ENCODE results near the gene KRIT1.
"Not testable (repeated sequence)": the region's sequence is repeated elsewhere in the genome, so short reads cannot be mapped to it uniquely, and the experiment has no call there.

Gene KRIT1

DNA sequence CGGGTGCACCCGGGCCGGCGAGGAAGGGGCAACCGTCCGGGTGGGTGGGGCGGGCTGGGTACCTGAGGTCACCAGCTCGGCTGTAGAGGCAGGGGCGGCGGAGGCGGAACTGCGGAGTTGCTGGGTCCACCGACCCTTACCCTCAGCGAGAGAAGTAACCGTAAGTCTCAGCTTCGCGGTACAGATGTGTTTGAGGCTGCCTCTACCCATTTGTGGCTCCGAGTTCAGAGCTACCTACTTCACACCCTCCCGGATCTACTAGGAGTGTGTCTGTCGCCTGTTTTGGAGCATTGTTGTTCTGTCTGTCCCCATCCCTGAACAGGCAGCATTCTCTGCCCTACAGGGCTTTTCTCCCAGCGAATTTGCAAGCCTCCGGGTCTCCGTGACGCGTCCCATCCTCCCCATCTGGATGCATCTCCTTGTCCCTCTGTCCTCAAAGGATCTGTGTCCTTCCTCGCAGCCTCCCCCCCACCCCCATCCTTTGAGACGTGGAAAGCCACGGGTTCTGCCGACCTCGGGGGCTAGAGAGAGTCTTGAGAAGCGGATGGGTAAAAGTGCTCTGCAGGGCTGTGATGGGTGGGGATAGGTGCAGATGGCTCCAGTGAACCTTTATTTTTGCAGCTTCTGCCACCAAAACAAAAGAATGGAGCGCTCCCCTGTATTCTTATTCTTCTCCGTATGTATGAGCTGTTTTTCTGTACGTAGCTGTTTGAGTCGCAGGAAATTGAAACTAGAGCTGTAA, 817 bp upstream of the KRIT1 start:
- DNase-seq, result peak in 1 of 3 experiments; percentile 28

DNA sequence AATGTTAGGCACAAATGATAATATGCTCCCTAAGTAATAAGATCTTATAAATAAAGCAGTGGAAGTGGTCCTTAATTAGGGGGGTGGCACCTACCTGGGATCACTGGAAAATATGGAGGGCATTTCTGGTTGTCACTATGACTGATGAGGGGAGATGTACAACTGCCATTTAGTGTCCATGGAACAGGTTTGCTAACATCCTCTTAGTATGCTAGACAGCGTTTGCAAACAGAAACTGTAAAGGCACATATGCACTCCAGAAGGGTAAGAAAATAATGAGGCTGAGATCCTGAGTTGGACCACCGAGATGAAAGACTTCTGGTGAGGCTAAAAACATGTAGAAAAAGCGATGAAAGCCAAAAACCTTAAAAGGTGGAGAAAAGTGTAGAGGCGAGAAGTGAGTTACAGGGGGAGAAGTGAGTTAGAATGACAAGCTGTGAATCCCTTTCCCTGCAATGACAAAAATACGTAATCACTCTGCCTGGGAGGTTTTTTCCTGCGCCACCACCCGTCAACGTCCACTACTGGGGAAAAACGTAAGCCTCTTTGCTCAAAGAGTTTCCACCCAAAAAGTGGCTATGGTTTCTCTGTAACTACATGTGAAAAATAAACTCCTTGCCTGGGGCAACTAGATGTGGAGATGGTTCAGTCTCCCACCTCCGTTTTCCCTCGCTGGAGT, 767 bp downstream of the KRIT1 start:
- peak in 2 of 3 experiments; percentile 70 to 72 for DNase-seq

DNA sequence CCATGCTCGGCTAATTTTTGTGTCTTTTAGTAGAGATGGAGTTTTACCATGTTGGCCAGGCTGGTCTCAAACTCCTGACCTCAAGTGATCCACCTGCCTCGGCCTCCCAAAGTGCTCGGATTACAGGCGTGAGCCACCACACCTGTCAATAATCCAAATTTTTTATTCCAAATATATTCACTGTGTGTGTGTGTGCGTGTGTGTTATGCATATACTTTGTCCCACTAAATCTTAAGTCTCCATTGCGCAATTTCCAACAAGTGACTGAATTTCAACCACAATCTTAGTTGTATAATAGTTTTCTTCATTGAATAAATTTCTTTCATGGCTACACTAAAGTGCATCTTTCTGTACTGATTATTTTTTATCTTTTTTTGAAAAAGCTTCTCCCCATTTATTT, 2.7 kb downstream of the KRIT1 start:
- no peak for DNase-seq

DNA sequence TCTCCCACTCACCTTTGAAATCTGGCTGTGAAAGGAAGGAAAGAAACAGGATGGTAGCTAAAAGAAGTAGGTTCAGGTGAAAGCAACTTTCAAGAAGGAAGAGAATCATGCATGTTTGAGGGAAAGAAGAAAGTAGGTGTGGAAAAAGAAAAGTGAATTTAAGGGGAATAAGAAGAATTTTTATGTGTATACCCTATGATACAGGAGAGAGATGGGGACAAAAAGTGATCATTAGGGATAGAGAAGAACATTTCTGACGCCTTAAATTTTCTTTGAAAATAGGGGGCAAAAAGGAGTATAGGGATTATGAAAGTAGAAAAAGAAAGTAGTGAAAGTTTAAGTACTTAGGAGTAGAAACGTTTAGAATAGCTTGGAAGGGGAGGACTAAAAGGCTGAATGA, 15.2 kb downstream of the KRIT1 start:
- DNase-seq, result no peak

DNA sequence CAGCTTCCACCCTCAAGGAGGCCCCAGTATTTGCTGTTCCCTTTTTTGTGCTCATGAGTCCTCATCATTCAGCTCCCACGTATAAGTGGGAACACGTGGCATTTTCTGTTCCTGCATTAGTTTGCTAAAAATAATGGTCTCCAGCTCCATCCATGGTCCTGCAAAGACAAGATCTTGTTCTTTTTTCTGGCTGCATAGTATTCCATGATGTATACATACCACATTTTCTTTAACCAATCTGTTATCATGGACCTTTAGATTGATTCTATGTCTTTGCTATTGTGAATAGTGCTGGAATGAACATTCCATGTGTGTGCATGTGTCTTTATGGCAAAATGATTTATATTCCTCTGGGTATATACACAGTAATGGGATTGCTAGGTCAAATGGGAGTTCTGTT, 17.0 kb downstream of the KRIT1 start:
- no peak for DNase-seq

DNA sequence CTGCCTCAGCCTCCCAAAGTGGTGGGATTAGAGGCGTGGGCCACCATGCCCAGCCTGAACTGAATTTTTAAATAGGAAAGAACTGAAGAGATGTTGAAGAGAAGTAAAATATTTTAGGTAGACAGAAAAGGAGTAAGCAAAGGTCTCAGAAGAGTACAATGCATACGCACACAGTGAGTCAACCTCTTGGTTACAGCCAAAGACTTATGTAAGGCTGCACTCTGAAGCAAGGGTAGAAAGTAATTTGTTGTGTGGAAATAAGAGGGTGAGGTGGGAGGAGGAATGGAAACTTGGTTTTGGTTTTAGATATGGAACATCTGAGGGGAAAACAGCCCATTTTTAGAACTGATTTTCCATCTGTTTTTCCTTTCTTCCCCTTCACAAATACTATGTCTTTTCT, 17.6 kb downstream of the KRIT1 start:
- no peak for DNase-seq

DNA sequence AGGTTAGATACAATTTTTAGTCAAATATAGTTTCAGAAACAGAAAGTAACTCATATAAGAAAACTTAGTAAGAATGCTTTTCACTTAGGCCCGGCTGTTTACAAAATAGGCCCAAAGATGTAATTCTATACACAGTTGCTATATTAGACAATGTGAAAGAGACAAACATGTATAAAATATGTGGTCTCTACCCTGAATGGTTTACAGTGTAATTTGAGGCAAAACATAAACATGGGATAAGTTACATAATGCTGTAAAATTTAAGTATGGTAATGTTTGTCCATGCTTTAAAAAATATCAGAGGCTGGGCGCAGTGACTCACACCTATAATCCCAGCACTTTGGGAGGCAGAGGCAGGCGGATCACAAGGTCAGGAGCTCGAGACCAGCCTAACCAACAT, 18.7 kb downstream of the KRIT1 start:
- DNase-seq, result no peak

DNA sequence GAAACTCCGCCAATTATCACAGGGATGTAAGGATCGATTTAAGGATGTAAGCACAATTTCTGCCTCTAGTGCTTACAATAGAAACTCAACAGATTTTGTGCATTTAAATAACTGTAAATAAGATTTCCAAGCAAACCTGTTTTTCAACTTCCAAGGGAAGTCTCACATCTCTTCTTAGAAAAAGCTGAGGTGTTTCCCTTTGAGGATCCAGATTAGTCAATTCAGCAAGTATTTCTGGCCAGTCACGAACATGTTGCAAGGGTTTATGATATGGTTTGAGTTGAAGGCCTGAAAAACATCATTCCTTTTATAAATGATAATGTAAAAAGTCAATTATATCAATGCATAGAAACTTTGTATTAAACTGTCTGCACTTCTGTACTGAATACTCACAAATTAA, 23.9 kb downstream of the KRIT1 start:
- DNase-seq, result no peak

DNA sequence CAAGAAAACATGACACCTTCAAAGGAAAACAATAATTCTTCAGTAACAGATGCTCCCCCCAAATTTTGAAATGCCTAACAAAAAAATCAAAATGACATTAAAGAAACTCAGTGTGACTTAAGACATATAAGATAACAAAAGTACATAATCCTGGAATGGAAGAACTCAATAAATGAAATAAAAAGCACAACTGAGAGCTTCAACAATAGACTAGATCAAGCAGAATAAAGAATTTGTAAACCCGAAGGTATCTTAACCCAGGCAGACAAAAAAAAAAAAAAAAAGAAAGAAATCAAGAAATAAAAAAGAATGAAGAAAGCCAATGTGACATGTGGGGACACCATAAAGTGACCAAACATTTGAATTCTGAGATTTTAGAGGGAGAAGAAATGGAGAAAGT, 39.0 kb downstream of the KRIT1 start:
- no peak for DNase-seq

DNA sequence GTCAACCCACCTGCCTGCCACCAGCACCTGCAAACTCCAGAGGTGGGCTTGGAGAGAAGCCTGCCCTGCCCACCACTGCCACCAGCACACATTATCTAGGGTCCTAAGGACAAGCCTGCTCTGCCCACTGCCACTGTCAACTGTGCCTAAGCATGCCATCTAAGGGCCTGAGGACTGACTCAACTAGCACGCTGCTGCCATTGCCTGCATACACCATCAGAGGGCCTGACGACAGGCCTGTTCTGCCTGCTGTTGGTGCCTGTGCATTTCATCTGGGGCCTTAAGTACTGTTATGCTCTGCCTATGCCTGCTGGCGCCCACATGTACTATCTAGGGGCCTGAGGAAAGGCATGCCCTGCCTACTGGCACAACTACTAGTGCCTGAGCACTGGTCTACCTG, 39.7 kb downstream of the KRIT1 start:
- no peak for DNase-seq

DNA sequence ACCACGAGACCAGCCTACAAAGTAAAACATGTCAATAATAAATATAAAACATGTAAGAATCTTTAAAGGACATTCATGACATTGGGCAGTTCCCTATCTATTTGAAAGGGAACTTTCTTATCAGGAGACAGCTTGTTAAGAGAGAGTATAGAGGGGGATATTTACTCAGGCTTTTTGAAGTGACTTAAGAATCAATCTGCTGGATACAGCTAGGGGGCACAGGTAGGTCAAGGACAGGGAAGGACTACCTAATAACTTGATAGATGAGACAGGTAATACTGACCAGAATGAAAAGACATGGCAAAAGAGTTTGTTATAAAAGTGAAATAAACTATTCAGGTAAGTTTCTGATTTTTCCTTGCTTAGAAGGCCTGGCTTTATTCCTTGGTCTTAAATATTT, 44.9 kb downstream of the KRIT1 start:
- DNase-seq, result peak in 1 of 3 experiments; percentile 19

DNA sequence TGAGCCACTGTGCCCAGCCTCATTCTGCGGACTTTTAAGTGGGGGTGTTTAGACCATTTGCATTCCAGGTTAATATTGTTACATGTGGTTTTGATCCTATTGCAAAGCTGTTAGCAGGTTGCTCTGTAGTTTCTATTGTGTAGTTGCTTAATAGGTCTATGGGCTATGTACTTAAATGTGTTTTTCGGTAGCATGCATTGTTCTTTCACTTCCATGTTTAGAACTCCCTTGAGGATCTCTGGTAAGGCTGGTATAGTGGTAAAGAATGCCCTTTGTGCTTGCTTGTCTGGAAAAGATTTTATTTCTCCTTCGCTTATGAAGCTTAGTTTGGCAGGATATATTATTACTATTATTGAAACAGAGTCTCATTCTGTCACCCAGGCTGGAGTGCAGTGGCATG, 53.4 kb downstream of the KRIT1 start:
- DNase-seq, result no peak

DNA sequence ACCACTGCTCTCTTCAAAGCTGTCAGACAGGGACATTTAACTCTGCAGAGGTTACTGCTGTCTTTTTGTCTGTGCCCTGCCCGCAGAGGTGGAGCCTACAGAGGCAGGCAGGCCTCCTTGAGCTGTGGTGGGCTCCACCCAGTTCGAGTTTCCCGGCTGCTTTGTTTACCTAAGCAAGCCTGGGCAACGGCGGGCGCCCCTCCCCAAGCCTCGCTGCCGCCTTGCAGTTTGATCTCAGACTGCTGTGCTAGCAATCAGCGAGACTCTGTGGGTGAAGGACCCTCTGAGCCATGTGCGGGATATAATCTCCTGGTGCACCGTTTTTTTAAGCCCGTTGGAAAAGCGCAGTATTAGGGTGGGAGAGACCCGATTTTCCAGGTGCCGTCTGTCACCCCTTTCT, 56.5 kb downstream of the KRIT1 start:
- DNase-seq, result not testable (repeated sequence)

DNA sequence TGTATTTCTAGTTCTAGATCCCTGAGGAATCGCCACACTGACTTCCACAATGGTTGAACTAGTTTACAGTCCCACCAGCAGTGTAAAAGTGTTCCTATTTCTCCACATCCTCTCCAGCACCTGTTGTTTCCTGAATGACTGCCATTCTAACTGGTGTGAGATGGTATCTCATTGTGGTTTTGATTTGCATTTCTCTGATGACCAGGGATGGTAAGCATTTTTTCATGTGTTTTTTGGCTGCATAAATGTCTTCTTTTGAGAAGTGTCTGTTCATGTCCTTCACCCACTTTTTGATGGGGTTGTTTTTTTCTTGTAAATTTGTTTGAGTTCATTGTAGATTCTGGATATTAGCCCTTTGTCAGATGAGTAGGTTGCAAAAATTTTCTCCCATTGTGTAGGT, 61.4 kb downstream of the KRIT1 start:
- DNase-seq, result not testable (repeated sequence)

DNA sequence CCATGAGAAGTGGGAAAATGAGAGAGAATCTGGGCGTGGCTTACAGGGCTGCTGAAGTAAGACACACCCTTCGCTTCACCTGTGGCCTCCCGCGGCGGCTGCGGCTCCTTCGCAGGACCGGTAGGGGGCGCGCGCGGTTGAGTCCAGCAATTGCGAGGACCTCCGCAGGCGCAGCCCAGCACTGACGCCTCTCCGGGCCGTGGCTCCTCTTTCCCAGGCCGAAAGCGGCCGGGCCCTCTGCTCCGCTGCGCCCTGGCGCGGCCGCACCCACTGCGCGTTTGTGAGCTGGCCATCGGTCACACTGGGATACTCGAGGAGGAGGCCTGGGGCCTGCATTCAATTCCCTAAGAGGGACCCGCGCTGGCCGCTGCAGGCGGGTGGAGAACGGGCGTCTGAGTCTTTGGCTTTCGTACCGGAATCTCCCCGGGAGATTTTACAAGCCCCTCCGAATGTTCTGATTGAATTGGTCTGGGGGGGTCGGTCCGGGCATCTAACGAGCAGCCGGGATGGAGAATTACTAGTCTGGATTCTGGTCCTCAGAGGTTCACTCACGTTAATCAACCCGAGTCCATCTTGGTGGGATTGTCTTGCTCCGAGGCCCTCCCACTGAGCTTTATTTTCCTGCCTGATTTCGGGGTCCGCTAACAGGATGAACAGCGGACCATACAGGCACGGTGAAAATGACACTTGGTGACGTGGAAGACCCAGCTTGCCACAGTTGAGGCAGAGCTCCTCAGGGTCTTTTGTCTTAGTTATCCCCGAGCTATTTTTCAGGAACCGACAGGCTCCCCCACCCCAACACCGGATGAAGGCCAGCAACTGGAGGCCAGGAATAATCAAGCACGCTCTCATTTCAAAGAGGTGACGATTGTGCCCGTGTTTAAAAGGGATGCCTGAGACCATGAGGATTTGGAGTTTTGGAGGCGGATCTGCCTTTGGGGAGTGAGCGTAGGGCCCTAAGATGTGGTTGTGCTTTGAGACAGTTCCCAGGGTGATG, 66.5 kb downstream of the KRIT1 start, which contains the start of gene LRRD1:
TSS of gene LRRD1 (minus strand) at position 215 of the 997 bp plus-strand sequence. CDS start 13,940 bp downstream, outside the sequence.
- DNase-seq, result peak; percentile 5 to 78 (median 13)

DNA sequence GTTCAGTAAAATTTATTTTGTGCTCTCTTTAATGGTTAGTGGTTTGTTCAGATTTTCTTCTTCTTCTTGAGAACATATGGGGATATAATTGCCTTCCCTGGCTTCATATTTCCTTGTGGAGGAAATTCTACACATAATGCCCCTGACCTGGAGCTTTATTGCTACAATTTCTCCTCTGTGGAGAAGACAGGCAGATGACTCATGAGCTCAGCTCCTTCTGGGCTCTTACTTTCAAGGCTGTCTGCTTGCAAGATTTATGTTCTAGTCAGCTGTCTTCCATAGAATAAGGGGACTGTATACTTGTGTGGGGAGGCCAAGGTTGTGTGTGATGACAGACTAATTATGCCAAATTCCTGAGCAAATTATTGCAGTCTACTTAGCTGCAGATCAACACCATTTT, 68.4 kb downstream of the KRIT1 start:
- peak in 1 of 3 experiments; percentile 8 for DNase-seq

DNA sequence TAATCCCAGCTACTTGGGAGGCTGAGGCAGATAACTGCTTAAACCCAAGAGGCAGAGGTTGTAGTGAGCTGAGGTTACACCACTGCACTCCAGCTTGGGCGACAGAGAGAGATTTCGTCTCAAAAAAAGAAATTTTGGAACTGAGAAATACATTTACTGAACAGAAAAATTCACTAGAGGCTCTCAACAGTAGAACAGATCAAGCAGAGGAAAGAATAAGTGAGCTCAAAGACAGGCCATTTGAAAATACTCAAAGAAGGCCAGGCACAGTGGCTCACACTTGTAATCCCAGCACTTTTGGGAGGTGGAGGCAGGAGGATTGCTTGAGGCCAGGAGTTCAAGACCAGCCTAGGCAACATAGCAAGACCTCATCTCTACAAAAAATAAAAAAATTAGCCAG, 76.2 kb downstream of the KRIT1 start:
- DNase-seq, result not testable (repeated sequence)

DNA sequence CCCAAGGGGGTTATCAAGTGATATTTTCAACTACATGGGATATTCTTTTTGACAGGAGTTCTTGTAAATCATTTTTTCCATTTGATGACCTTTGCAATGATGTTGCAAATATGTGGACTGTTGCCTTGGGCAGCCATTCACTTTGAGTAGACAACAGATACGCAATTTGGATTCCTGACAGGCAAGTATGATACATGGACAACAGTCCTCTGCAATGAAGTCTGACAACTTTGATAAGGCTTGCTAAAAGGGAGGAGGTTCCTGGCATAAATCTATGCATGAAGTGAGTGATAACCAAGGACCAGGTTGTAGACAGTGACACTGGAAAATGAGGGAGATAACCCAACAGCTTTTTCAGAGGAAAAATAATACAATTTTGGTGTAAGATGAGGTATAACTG, 84.4 kb downstream of the KRIT1 start:
- no peak for DNase-seq

DNA sequence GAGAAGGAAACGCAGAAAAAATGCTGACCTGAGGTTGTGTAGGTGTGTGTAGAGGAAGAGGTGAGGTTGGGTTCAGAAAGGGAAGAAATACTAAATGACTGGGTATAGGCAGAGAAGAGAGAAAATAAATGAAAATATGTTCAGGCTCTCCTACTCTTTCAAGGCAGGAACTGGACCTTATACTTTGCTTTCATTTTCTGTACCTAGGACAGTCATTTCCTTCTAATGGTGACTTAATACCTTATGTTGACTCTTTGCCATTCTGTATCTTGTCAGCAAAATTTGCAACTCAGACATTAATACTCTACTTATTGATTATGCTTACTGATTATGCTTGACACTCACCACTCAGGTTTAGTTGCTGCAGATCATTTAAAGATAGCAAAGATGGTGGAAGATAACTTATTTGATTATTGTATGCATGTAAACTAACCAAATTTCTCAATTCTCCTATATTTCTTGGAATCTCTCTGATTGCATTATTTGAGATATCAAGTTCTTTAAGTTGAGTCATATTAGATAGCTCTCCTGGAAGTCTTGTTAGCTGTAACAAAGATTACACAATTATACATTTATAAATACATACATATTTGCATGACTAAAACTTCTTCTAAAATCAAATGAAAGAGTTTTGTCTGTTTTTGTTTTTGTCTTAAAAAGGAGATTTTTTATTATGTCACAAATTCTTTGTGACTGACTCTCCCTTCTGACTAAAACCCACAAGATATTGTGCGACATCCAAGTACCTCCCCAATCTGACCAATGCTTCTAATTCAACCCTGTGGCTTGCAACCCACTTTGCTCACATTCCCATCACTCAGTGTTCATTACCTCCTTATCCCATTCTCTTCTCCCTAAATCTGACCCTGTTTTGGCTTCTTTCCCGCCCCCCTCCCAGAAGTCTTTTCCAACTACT, 86.8 kb downstream of the KRIT1 start:
- no peak for DNase-seq

DNA sequence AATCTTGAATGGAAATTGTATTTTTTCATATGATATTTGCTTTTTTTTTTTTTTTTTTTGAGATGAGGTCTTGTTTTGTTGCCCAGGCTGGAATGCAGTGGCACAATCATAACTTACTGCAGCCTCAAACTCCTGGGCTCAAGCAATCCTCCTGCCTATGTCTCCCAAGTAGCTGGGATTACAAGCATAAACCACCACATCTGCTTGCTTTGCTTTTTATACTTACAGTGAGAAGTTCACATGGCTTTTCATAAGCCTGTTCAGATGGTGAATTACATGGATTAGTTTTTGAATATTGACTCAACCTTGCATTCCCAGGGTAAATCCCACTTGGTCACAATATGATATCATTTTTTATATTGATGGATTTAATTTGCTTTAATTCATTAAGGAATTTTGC, 88.7 kb downstream of the KRIT1 start:
- DNase-seq, result no peak

DNA sequence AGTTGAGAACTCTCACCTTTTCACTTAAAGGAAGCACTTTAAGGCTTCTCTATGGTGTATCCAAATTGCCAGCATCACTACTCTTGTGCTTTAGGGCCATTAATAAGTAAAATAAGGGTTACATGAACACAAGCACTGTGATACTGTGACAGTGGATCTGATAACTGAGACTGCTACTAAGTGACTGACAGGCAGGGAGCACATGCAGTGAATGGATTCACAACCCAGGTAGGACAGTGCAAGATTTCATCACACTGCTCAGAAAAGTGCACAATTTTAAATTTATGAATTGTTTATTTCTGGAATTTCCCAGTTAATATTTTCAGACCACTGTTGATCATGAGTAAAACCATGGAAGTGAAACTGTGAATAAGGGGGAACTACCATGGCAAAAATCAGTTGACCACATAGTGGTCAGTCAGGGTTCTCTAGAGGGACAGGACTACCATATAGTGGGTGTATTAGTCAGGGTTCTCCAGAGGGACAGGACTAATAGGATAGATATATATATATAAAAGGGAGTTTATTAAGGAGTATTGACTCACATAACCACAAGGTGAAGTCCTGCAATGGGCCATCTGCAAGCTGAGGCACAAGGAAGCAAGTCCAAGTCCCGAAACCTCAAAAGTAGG, 90.5 kb downstream of the KRIT1 start:
- no peak for DNase-seq

Measured in NCI-H1417 (cell line).